Memory B cell (primary cell): ENCODE results near the gene CFAP57.

ENCODE experiments used
- ATAC-seq: fragments of 150-1000 bp; cut with Tn5 transposase; 2 replicates; pipeline ENCODE4 v1.10.0; 2021; ENCODE audit warnings: low read depth, mild to moderate bottlenecking, moderate library complexity
- DNase-seq, 2 donors: peaks; one replicate each; pipeline ENCODE4 v3.0.0; 2022; ENCODE audit warnings: low spot score in 2 of 2
- H3K27ac Mint-ChIP-seq: one replicate; pipeline ENCODE4 v1.8.0; 2022; ENCODE audit warnings: mild to moderate bottlenecking, moderate library complexity, mixed read lengths
- H3K27me3 Mint-ChIP-seq: one replicate; pipeline ENCODE4 v1.8.0; 2022; ENCODE audit warnings: mixed read lengths
- H3K36me3 Mint-ChIP-seq: one replicate; pipeline ENCODE4 v1.8.0; 2022; ENCODE audit warnings: mild to moderate bottlenecking, mixed read lengths
- H3K4me1 Mint-ChIP-seq: one replicate; pipeline ENCODE4 v1.8.0; 2022; ENCODE audit warnings: mixed read lengths
- H3K4me3 Mint-ChIP-seq: one replicate; pipeline ENCODE4 v1.8.0; 2022; ENCODE audit warnings: mild to moderate bottlenecking, moderate library complexity, mixed read lengths
- H3K9me3 Mint-ChIP-seq: one replicate; pipeline ENCODE4 v1.8.0; 2022; ENCODE audit warnings: mixed read lengths

CFAP57 gene

DNA sequence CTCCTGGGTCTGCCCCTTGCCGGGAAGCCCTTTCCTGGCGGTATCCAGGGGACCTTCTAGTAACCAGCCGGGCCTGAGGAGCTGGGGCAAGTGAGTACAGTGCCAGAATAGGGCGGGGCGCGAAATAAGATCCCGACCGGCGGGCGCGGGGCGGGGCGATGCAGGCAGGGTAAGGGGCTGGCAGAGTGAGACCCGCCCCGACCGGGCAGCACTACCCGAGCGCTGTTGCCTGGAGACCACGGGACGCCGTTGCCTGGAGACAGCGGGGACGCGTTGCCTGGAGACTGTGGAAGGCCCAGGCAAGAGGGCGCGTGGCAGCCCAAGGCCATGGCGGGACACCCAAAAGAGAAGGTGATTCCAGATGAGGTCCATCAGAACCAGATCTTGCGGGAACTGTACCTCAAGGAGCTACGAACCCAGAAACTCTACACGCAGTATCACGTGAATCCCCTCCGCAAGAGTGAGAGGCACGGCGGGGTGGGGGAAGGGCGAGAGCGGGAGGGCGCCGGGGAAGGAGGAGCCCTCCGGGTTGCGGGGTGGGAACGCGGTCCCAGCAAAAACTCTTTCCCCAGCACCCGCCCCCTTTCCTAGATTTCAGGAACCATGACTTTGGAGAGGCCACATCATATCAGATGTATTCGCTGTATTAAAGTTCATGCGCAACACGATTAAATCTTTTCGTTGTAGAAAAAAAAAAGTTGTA, 24.4 kb upstream of the CFAP57 start:
- H3K27me3 Mint-ChIP-seq: peaks cover 38% of the 10 kb centered on the region
- H3K4me1 Mint-ChIP-seq: peaks cover 3% of the 10 kb centered on the region
- no peak overlapping the region for H3K27ac Mint-ChIP-seq
- peak overlapping the region; percentile 2 for H3K4me3 Mint-ChIP-seq
- ATAC-seq (peak; percentile 44), DNase-seq (no peak)
- H3K36me3 Mint-ChIP-seq: no peaks in the 10 kb centered on the region
- no peaks in the 10 kb centered on the region for H3K9me3 Mint-ChIP-seq

DNA sequence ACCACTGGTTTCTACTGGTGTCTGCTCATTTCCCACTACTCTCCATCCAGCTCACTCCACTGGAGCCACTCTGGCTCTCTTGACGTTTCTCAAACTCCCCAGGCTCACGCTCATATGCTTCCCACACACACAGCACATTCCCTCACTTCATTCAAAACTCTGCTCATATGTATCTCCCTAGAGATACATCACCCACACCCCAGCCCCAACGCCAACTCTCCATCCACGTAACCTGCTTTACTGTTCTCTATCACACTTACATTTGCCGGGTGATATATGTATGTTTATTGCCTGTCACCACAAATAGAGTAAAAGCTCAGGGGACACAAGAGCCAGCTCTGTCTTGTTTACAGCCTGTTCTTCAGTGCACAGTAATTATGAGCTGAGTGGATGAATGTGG, 22.2 kb upstream of the CFAP57 start:
- no peak overlapping the region for H3K27ac Mint-ChIP-seq
- ATAC-seq: no peak

DNA sequence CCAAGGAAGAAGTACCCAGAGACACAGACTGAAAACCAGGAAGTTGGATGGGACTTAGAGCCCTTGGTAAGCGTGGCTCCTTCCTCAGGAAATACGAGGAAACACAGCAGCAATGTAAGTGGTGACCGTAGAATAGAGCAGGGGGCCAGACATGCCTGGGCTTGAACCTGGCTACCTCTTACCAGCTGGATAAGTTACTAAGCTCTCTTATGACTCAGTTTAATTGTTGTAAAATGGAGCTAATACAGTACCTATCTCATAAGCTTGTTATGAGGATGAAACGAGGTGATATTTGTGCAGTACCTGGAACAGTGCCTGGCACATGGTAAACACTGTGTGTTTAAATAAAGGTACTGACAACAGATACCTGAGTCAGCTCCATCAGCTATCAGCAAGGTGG, 19.3 kb upstream of the CFAP57 start:
- ATAC-seq (no peak), DNase-seq (no peak)
- Mint-ChIP-seq H3K9me3 (no peaks in the 10 kb centered on the region), H3K27ac (no peak overlapping the region), H3K4me3 (no peak overlapping the region), H3K4me1 (peaks cover 13% of the 10 kb centered on the region), H3K27me3 (peaks cover 21% of the 10 kb centered on the region), H3K36me3 (no peaks in the 10 kb centered on the region)

More for the DNA sequence above, 22.2 kb upstream of the CFAP57 start:
- Mint-ChIP-seq H3K4me1 (peaks cover 3% of the 10 kb centered on the region), H3K27me3 (peaks cover 24% of the 10 kb centered on the region), H3K36me3 (no peaks in the 10 kb centered on the region), H3K4me3 (no peak overlapping the region), H3K9me3 (no peaks in the 10 kb centered on the region)
- no peak for DNase-seq

DNA sequence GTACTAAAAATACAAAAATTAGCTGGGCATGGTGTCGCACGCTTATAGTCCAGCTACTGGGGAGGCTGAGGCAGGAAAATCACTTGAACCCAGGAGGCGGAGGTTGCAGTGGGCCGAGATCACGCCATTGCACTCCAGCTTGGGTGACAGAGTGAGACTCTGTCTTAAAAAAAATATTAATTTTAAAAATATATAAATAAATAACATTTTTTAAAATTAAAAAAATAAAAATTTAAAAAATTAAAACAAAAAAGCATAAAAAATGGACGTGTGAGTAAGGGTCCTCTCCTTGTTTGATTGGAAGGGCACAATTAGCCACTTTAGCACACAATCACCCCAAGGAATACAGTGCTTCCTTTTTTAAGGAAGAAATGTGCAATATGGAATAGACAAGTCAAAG, 18.7 kb upstream of the CFAP57 start:
- DNase-seq: no peak
- peaks cover 13% of the 10 kb centered on the region for H3K4me1 Mint-ChIP-seq
- H3K27ac Mint-ChIP-seq: no peak overlapping the region
- no peaks in the 10 kb centered on the region for H3K9me3 Mint-ChIP-seq
- no peak for ATAC-seq
- no peaks in the 10 kb centered on the region for H3K36me3 Mint-ChIP-seq
- no peak overlapping the region for H3K4me3 Mint-ChIP-seq
- H3K27me3 Mint-ChIP-seq: peaks cover 21% of the 10 kb centered on the region

DNA sequence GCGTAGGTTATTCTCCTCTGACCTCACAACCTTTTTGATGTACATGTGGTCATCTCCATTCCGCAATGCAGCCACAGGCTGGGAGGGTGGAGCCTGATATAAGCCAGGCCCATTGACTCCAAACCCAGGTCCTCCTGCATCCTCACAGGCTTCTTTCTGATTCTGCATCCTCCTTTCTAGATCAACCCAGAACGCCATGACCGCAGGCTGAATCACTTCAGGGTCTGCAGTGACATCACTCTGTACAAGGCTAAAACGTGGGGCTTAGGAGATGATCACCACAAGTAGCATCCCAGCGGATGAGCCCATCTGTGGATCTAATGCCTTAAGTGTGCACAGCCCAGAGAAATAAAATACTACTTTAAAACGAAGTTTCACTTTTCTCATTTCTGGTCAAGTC, 16.1 kb upstream of the CFAP57 start:
- Mint-ChIP-seq H3K4me3 (no peak overlapping the region), H3K27ac (no peak overlapping the region), H3K4me1 (peaks cover 13% of the 10 kb centered on the region), H3K36me3 (no peaks in the 10 kb centered on the region), H3K27me3 (peaks cover 10% of the 10 kb centered on the region), H3K9me3 (peaks cover 3% of the 10 kb centered on the region)
- DNase-seq (no peak), ATAC-seq (no peak)

DNA sequence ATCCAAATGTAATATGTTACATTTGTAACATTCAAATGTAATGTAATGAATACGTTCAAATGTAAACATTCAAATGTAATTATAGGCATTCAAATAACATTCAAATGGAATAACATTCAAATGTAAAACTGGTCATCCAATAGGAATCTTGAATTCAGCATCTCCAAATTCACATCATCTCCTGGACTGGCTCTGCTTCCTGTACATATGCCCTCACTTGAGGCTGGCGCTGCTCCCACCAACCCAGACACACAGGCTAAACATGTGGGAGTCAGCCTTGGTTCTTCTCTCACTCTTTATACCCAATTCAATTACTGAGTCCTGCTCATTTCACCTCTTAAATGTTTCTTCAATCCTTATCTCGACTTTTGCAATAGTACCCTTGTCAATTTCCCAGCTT, 7.0 kb upstream of the CFAP57 start:
- H3K27ac Mint-ChIP-seq: no peak overlapping the region
- H3K4me3 Mint-ChIP-seq: no peak overlapping the region
- peaks cover 42% of the 10 kb centered on the region for H3K36me3 Mint-ChIP-seq
- ATAC-seq (no peak), DNase-seq (no peak)
- peaks cover 3% of the 10 kb centered on the region for H3K9me3 Mint-ChIP-seq
- no peaks in the 10 kb centered on the region for H3K27me3 Mint-ChIP-seq
- H3K4me1 Mint-ChIP-seq: no peaks in the 10 kb centered on the region

DNA sequence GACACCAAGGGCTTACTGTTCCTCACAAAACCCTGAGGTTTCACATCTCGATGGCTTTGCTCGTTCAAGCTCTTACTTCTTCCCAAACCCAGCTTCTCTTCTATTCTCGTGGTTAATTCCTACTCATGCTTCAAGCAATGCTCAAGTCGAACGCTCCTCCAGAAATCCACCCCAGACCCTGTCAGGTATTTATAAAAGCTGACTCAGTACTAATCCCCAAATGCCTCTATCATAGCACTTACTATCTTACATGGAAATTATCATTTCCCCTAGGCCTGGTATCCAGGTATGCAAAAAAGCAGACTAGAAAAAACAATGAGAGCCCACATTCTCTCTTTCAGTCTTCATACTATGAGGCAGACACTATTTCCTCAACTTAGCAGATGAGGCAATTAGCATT, 6.4 kb upstream of the CFAP57 start:
- Mint-ChIP-seq H3K27ac (peak overlapping the region; percentile 45), H3K9me3 (no peaks in the 10 kb centered on the region), H3K4me3 (no peak overlapping the region), H3K4me1 (peaks cover 2% of the 10 kb centered on the region), H3K36me3 (peaks cover 42% of the 10 kb centered on the region), H3K27me3 (no peaks in the 10 kb centered on the region)
- DNase-seq: no peak
- ATAC-seq: no peak

DNA sequence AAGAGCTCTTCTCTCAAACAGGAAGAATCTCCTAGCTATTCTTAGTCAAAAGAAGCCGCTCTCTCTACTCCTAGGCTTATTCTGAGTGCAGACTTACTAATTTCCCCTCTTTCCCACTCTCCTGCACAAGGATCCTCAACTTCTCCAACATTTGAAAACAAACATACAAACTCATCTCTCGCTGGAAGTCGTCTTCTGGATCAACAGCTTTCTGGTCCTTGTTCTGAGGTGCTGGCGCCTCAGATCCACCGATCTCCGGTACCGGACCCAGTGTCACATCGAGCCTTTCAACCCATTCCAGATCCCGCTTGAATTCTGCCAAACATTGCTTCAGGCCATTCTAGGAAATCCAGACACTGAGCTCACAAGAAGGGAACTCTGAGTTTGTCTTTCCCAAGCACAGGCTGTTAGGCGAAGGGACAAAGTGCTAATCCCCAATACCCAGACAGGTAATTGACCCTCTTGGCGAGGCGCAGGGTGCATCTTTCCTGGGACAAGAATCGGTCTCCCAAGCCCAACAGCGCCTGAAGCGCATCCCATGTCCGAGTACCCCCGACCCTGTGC, 736 bp upstream of the CFAP57 start:
- DNase-seq (no peak), ATAC-seq (no peak)
- peaks cover 7% of the 10 kb centered on the region for H3K27me3 Mint-ChIP-seq
- H3K4me1 Mint-ChIP-seq: peaks cover 16% of the 10 kb centered on the region
- H3K27ac Mint-ChIP-seq: peak overlapping the region; percentile 93
- peaks cover 19% of the 10 kb centered on the region for H3K36me3 Mint-ChIP-seq
- no peaks in the 10 kb centered on the region for H3K9me3 Mint-ChIP-seq
- H3K4me3 Mint-ChIP-seq: peak overlapping the region; percentile 100

DNA sequence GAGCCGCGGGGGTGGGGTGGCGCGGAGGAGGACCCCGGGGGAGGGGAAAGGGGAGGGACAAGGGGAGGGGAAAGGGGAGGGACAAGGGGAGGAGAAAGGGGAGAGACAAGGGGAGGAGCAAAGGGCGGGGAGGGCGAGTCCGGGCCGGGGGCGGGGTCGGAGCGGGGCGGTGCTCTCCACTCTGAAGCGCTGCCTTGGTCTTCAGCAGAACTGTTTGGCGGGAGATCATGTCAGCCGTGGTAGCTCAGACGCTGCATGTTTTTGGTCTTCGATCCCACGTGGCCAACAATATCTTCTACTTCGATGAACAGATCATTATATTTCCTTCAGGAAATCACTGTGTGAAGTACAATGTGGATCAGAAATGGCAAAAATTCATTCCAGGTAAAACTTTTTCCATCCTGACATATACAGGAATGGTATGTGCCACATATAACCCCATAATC, 420 bp downstream of the CFAP57 start:
- Mint-ChIP-seq H3K27me3 (peaks cover 16% of the 10 kb centered on the region), H3K4me3 (peak overlapping the region; percentile 100), H3K9me3 (no peaks in the 10 kb centered on the region), H3K4me1 (peaks cover 16% of the 10 kb centered on the region), H3K27ac (peak overlapping the region; percentile 93), H3K36me3 (peaks cover 10% of the 10 kb centered on the region)
- DNase-seq (no peak), ATAC-seq (peak; percentile 79)

DNA sequence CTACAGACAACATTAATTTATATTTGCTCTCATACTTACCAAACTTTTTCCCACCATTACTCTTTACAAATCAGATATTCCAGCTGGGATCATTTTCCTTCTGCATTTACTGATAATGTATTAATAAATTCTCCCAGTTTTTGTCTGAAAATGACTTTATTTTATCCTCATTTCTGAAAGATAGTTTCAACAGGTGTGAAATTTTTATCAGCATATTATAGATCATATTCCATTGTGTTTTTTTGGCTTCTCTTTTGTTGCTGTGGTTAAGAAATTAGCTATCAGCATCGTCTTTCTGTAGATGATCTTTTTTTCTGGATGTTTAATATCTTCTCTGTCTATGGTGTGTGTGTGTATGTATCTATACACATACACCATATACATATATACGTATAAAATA, 2.7 kb downstream of the CFAP57 start:
- Mint-ChIP-seq H3K27me3 (peaks cover 16% of the 10 kb centered on the region), H3K4me3 (no peak overlapping the region), H3K27ac (no peak overlapping the region), H3K36me3 (peaks cover 2% of the 10 kb centered on the region), H3K9me3 (no peaks in the 10 kb centered on the region), H3K4me1 (peaks cover 16% of the 10 kb centered on the region)
- DNase-seq: no peak
- ATAC-seq: no peak

DNA sequence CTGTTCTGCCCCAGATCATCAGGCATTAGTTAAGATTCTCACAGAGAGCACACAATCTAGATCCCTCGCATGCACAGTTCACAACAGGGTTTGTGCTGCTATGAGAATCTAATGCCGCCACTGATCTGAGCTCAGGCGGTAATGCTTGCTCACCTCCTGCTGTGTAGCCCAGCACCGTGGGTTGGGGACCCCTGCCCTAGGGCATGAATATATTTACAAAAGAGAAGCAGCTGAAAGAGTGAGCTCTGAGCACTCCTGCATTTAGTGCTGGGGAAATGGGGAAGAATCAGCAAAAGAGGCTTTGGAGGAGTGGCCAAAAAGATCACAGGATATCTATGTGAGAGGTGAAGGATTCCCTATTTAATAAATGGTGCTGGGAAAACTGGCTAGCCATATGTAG, 5.6 kb downstream of the CFAP57 start:
- Mint-ChIP-seq H3K4me1 (peaks cover 3% of the 10 kb centered on the region), H3K27me3 (peaks cover 16% of the 10 kb centered on the region), H3K27ac (no peak overlapping the region), H3K4me3 (no peak overlapping the region), H3K36me3 (no peaks in the 10 kb centered on the region), H3K9me3 (no peaks in the 10 kb centered on the region)
- ATAC-seq (no peak), DNase-seq (no peak)

DNA sequence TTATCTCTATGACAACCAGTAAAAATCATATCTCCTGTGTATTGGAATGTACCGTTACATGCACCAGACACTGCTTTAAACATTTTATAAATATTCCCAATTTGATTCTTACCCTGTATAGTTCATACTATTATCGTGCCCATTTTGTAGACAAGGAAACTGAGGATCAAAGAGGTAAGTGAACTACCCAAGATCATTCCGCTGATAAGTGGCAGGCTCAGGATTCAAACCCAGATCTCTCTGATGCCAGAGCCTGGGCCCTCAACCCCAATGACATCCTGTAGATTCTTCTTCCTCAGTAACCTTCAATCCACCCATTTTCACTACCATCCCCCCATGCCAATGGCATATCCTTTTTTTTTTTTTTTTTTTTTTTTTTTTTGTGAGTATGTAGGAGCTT, 12.3 kb downstream of the CFAP57 start:
- ATAC-seq (no peak), DNase-seq (no peak)
- Mint-ChIP-seq H3K27ac (no peak overlapping the region), H3K9me3 (no peaks in the 10 kb centered on the region), H3K27me3 (peaks cover 9% of the 10 kb centered on the region), H3K4me3 (no peak overlapping the region), H3K4me1 (no peaks in the 10 kb centered on the region), H3K36me3 (no peaks in the 10 kb centered on the region)

DNA sequence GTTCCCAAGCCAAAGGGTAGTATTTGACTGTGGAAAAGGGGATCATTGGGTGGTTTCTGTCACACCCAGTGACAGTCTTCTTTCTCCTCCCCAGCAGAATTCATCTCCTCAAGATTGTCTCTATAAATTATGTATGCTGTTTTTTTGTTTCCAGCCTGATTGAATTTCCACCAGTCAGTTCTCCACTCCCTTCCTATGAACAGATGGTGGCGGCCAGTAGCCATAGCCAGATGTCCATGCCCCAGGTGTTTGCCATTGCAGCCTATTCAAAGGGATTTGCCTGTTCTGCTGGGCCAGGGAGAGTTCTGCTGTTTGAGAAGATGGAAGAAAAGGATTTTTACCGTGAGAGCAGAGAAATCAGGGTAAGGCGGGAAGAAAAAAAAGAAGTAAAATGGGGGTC, 12.9 kb downstream of the CFAP57 start:
- Mint-ChIP-seq H3K27ac (no peak overlapping the region), H3K4me1 (no peaks in the 10 kb centered on the region), H3K9me3 (no peaks in the 10 kb centered on the region), H3K4me3 (no peak overlapping the region), H3K27me3 (peaks cover 12% of the 10 kb centered on the region), H3K36me3 (no peaks in the 10 kb centered on the region)
- ATAC-seq (no peak), DNase-seq (no peak)

DNA sequence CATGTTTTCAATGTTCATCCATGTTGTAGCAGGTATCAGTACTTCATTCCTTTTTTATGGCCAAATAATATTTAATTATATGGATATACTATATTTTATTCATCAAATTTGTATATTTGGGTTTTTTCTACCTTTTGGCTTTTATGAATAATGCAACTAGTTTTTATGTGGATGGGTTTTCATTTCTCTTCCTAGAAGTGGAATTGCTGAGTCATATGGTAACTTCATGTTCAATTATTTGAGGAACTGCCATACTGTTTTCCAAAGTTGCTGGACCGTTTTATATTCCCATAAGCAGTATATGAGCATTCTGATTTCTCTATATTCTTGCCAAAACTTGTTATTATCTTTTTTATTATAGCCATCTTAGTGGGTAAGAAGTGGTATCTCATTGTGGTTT, 16.0 kb downstream of the CFAP57 start:
- peaks cover 7% of the 10 kb centered on the region for H3K36me3 Mint-ChIP-seq
- ATAC-seq (no peak), DNase-seq (no peak)
- H3K4me3 Mint-ChIP-seq: no peak overlapping the region
- H3K27me3 Mint-ChIP-seq: peaks cover 15% of the 10 kb centered on the region
- H3K4me1 Mint-ChIP-seq: no peaks in the 10 kb centered on the region
- peaks cover 8% of the 10 kb centered on the region for H3K9me3 Mint-ChIP-seq
- no peak overlapping the region for H3K27ac Mint-ChIP-seq

DNA sequence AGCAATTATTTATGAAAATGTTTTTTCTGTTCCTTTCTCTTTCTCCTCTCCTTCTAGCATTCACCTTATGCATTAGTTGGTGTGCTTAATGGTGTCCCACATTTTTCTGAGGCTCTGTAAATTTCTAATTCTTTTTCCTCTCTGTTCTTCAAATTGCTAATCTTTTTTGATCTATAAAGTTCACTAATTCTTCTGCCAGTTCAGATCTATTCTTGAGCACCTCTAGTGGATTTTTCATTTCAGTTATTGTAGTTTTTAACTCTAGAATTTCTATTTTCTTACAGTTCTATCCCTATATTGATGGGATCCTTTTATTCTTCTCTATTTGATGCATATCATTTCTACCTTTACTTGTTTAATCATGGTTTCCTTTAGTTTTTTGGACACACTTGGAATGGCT, 22.4 kb downstream of the CFAP57 start:
- Mint-ChIP-seq H3K36me3 (peaks cover 11% of the 10 kb centered on the region), H3K9me3 (peaks cover 14% of the 10 kb centered on the region), H3K27ac (no peak overlapping the region), H3K4me1 (no peaks in the 10 kb centered on the region), H3K4me3 (no peak overlapping the region), H3K27me3 (peaks cover 12% of the 10 kb centered on the region)
- DNase-seq (no peak), ATAC-seq (no peak)
